Endothelial cell (in vitro differentiated cells): ENCODE data around the gene ATOX1. TPM values are rescaled to one million over a fixed set of nuclear protein-coding genes. Genes with fewer than 3 reads are reported as not detected.
"Not testable (repeated sequence)": the region's sequence is repeated elsewhere in the genome, so short reads cannot be mapped to it uniquely, and the experiment has no call there.

Experiments used
- DNase-seq: peaks from one replicate; pipeline ENCODE4 v3.0.0; 2021; ENCODE audit warnings: low spot score
- H3K27ac Mint-ChIP-seq: one replicate; pipeline ENCODE4 v1.8.0; 2021; ENCODE audit warnings: mixed read lengths, inconsistent platforms; ENCODE audit not compliant: unreplicated experiment
- H3K27me3 Mint-ChIP-seq: one replicate; pipeline ENCODE4 v1.8.0; 2021; ENCODE audit warnings: mild to moderate bottlenecking, moderate library complexity, mixed read lengths, inconsistent platforms; ENCODE audit not compliant: unreplicated experiment
- H3K36me3 Mint-ChIP-seq: one replicate; pipeline ENCODE4 v1.8.0; 2021; ENCODE audit warnings: mild to moderate bottlenecking, low read depth, mixed read lengths, inconsistent platforms; ENCODE audit not compliant: unreplicated experiment
- H3K4me1 Mint-ChIP-seq: one replicate; pipeline ENCODE4 v1.8.0; 2021; ENCODE audit warnings: mild to moderate bottlenecking, mixed read lengths, inconsistent platforms; ENCODE audit not compliant: unreplicated experiment
- H3K4me3 Mint-ChIP-seq: one replicate; pipeline ENCODE4 v1.8.0; 2021; ENCODE audit warnings: mild to moderate bottlenecking, mixed read lengths, inconsistent platforms; ENCODE audit not compliant: unreplicated experiment
- H3K9me3 Mint-ChIP-seq: one replicate; pipeline ENCODE4 v1.8.0; 2021; ENCODE audit warnings: mixed read lengths, inconsistent platforms; ENCODE audit not compliant: unreplicated experiment
- CTCF ChIP-seq: fragments of 200-600 bp; sonication (generic); IDR thresholded peaks from one replicate; pipeline ENCODE4 v1.5.0; 2021; ENCODE audit warnings: antibody characterized with exemption; ENCODE audit not compliant: unreplicated experiment
- total RNA-seq: library from RNA; stranded (reverse); fragmentation: NEBNext Ultra II Directional; extraction: Animal tissue kit (Norgen Biotek cat#: 25700); gene quantifications from one replicate; pipeline ENCODE4 v1.2.1, GENCODE V29; 2021; ENCODE audit not compliant: unreplicated experiment

Gene ATOX1
- total RNA-seq, 1 donor from 2014 or later, result 106 TPM

DNA sequence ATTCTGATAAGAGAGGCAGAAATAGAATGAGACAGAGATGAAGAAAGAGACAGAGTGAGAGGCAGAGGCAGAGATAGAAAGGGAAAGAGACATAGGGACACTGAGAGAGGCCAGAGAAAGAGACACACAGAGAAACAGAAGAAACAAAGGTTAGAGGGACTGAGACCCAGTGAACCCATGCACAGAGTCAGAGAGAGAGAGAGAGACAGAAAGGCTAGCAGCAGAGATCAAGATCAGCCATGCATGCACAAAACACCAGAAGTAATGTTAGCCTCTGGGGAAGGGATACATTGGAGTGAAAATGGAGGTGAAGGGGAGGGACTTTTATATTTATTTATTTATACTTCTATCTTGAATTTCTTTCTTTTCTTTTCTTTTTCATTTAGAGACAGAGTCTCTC, 57.6 kb downstream of the ATOX1 start:
- Mint-ChIP-seq H3K27ac (no peak overlapping the region), H3K9me3 (no peaks in the 10 kb centered on the region), H3K4me3 (no peak overlapping the region), H3K27me3 (peaks cover 6% of the 10 kb centered on the region), H3K36me3 (no peaks in the 10 kb centered on the region), H3K4me1 (peaks cover 5% of the 10 kb centered on the region)
- no peak for TF ChIP-seq CTCF
- no peak for DNase-seq

- Mint-ChIP-seq H3K27me3 (peaks cover 6% of the 10 kb centered on the region), H3K4me3 (no peak overlapping the region), H3K9me3 (no peaks in the 10 kb centered on the region), H3K4me1 (peaks cover 5% of the 10 kb centered on the region), H3K27ac (no peak overlapping the region), H3K36me3 (no peaks in the 10 kb centered on the region)
- no peak for DNase-seq
- TF ChIP-seq CTCF, result no peak
Measured at GRCh38 chr5:151700296-151700695, 58.1 kb downstream of the ATOX1 start.

DNA sequence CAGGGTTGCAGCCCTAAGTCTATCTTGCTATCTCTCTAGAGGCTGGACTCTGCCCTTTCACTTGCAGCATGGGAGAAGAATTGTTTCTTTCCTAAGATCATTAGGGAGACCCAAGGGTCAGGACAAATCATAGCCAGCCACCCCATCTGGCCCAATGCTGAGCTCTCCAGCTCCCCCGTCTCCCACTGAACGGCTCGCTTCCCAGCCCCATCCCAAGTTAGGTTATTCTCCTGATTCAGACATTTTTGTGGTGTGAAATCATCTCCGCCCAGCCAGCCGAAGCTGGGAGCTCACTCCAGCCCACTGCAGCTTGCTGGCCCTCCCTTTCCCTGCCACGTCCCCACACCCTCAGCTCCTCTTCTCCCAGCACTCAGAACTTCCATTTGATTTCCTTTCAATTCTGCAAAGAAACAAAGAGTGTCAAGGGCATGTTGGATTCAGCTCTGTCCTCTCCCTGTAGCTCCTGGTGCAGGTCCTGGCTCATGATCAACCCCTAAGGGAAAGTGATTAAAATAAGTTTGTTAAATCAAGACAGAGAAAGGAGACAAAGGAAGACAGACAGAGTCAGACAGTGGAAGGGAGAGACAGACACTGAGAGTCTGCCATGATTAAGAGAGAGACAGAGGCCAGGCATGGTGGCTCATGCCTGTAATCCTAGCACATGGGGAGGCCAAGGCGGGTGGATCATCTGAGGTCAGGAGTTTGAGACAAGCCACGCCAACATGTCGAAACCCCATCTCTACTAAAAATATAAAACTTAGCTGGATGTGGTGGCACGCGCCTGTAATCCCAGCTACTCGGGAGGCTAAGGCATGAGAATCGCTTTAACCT, 59.1 kb downstream of the ATOX1 start:
- no peak for DNase-seq
- peak overlapping the region; percentile 8 for H3K27ac Mint-ChIP-seq
- H3K36me3 Mint-ChIP-seq, result no peaks in the 10 kb centered on the region
- peaks cover 6% of the 10 kb centered on the region for H3K27me3 Mint-ChIP-seq
- H3K4me1 Mint-ChIP-seq, result peaks cover 5% of the 10 kb centered on the region
- no peaks in the 10 kb centered on the region for H3K9me3 Mint-ChIP-seq
- H3K4me3 Mint-ChIP-seq, result no peak overlapping the region
- no peak for TF ChIP-seq CTCF

DNA sequence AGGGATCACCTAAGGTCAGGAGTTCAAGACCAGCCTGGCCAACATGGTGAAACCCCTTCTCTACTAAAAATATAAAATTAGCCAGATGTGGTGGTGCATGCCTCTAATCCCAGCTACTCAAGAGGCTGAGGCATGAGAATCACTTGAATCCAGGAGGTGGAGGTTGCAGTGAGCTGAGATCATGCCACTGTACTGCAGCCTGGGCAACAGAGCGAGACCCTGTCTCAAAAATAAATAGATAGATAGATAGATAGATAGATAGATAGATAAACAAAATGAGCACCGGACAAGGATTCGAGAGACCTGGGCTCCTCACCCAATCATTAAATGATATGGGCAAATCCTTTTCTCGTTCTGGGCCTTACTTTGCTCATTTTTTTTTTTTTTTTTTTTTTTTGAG, 60.4 kb downstream of the ATOX1 start:
- not testable (repeated sequence) for H3K4me1 Mint-ChIP-seq, H3K4me3 Mint-ChIP-seq, H3K36me3 Mint-ChIP-seq, H3K9me3 Mint-ChIP-seq, H3K27ac Mint-ChIP-seq, H3K27me3 Mint-ChIP-seq, DNase-seq

DNA sequence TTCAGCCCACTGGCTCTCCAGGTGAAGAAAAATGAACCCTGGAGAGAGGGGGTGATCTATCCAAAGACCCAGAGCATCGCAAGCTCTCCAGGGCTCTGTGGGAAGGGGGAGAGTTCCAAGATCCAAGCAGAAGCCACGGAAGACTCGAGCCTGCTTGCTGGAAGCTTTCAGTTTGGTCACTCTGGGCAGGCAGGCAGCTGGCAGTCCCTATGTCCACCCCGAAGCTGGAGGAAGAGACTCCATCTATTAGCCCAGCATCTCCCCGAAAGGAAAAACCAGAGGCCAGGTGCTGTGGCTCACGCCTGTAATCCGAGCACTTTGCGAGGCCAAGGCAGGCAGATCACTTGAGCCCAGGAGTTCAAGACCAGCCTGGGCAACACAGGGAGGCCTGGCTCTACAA, 61.0 kb downstream of the ATOX1 start:
- H3K36me3 Mint-ChIP-seq, result no peaks in the 10 kb centered on the region
- H3K27me3 Mint-ChIP-seq, result peaks cover 7% of the 10 kb centered on the region
- H3K9me3 Mint-ChIP-seq, result no peaks in the 10 kb centered on the region
- H3K27ac Mint-ChIP-seq, result no peak overlapping the region
- no peak for TF ChIP-seq CTCF
- no peak for DNase-seq
- peaks cover 7% of the 10 kb centered on the region for H3K4me1 Mint-ChIP-seq
- no peak overlapping the region for H3K4me3 Mint-ChIP-seq
